ENCODE results near the gene ZCCHC17.
"Not testable (repeated sequence)": the region's sequence is repeated elsewhere in the genome, so short reads cannot be mapped to it uniquely, and the experiment has no call there.

ZCCHC17 gene

DNA sequence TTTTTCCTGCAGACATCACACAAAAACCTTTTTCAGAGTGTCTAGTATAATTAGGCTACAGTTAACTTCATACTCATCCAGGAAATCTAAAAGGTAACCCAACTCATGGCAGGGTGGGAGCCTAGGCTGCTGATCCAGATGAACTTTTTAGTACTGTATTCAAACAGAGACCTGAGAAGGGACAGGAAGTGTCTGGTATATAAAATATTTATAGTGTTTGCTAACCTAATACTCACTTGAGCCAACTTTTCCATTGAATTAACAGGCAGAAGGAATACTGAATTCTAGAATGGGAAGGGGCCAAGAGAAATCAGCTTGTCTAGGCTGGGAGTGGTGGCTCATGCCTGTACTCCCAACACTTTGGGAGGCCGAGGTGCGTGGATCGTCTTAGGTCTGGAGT is 34.9 kb upstream of the ZCCHC17 start:
- no peak overlapping the region for H3K9ac ChIP-seq (ENCODE audit: low read depth, low read length, poor library complexity, severe bottlenecking)
- TF ChIP-seq, protein P1, sequence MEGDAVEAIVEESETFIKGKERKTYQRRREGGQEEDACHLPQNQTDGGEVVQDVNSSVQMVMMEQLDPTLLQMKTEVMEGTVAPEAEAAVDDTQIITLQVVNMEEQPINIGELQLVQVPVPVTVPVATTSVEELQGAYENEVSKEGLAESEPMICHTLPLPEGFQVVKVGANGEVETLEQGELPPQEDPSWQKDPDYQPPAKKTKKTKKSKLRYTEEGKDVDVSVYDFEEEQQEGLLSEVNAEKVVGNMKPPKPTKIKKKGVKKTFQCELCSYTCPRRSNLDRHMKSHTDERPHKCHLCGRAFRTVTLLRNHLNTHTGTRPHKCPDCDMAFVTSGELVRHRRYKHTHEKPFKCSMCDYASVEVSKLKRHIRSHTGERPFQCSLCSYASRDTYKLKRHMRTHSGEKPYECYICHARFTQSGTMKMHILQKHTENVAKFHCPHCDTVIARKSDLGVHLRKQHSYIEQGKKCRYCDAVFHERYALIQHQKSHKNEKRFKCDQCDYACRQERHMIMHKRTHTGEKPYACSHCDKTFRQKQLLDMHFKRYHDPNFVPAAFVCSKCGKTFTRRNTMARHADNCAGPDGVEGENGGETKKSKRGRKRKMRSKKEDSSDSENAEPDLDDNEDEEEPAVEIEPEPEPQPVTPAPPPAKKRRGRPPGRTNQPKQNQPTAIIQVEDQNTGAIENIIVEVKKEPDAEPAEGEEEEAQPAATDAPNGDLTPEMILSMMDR (conservative IDR thresholded peaks at IDR 0.05; ENCODE audit: low read length) = no peak
- TF ChIP-seq EZH2phosphoT487 (IDR thresholded peaks at IDR 0.05; ENCODE audit: borderline replicate concordance) = no peak
- H2AFZ ChIP-seq (ENCODE audit: low read length) = no peak overlapping the region
- H3K27me3 ChIP-seq (ENCODE audit: insufficient read depth, low read length, poor library complexity, severe bottlenecking) = no peaks in the 10 kb centered on the region
- H3K9me2 ChIP-seq (replicated peaks; ENCODE audit: low read depth, low read length) = no peaks in the 10 kb centered on the region
- no peaks in the 10 kb centered on the region for H3F3A ChIP-seq (ENCODE audit: low read depth)
- H3K4me1 ChIP-seq (ENCODE audit: insufficient read depth, low read length, poor library complexity, severe bottlenecking) = no peaks in the 10 kb centered on the region
- no peak overlapping the region for H3K4me3 ChIP-seq (ENCODE audit: low read length, poor library complexity, severe bottlenecking)
- H3K4me2 ChIP-seq (ENCODE audit: low read depth, low read length, poor library complexity, severe bottlenecking) = no peak overlapping the region
- H3K79me2 ChIP-seq (ENCODE audit: insufficient read depth, low read length) = no peaks in the 10 kb centered on the region
- no peaks in the 10 kb centered on the region for H3K9me3 ChIP-seq (ENCODE audit: insufficient read depth, low read depth, low read length)
- H3K36me3 ChIP-seq (ENCODE audit: insufficient read depth, low read length) = peaks cover 81% of the 10 kb centered on the region; the same call in 1 of the 2 replicates
- no peaks in the 10 kb centered on the region for H4K20me1 ChIP-seq (ENCODE audit: insufficient read depth, low read length, poor library complexity, severe bottlenecking)

DNA sequence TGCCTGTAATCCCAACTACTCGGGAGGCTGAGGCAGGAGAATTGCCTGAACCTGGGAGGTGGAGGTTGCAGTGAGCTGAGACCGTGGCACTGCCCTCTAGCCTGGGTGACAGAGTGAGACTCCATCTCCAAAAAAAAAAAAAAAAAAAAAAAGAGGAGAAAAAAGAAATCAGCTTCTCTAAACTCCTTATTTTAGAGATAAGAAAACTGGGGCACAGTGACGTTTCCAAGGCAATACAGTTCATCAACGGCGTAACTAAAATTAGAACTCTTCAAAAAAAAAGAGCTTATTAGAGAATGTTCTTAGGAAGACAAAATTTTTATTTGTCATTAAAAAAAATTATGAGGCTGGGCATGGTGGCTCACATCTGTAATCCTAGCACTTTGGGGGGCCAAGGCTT is 34.4 kb upstream of the ZCCHC17 start:
- not testable (repeated sequence) for H3K4me2 ChIP-seq (ENCODE audit: low read depth, low read length, poor library complexity, severe bottlenecking); H3K4me3 ChIP-seq (ENCODE audit: low read length, poor library complexity, severe bottlenecking); H3K9me3 ChIP-seq (ENCODE audit: insufficient read depth, low read depth, low read length); H4K20me1 ChIP-seq (ENCODE audit: insufficient read depth, low read length, poor library complexity, severe bottlenecking); H2AFZ ChIP-seq (ENCODE audit: low read length); H3K4me1 ChIP-seq (ENCODE audit: insufficient read depth, low read length, poor library complexity, severe bottlenecking); H3K9me2 ChIP-seq (replicated peaks; ENCODE audit: low read depth, low read length); H3K27me3 ChIP-seq (ENCODE audit: insufficient read depth, low read length, poor library complexity, severe bottlenecking); H3K9ac ChIP-seq (ENCODE audit: low read depth, low read length, poor library complexity, severe bottlenecking); H3F3A ChIP-seq (ENCODE audit: low read depth); H3K79me2 ChIP-seq (ENCODE audit: insufficient read depth, low read length)
- peaks cover 81% of the 10 kb centered on the region; the same call in 1 of the 2 replicates for H3K36me3 ChIP-seq (ENCODE audit: insufficient read depth, low read length)

DNA sequence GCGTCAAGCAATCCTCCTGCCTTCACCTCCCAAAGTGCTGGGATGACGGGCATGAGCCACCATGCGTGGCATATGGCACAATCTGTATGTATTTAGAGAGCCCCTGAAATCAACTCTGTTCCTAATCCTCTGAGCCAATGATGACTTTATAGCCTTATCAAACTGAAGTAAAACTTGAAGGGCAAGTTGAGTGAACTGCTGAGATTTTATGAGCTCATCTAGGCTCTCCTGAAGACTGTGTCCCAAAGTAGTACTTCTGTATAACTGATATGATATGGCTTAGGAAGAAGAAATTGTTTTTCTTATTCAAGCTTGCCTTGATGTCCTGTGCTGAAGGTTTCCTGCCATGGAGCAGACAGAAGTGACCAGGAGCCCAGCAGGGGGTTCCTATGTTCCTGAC is 33.4 kb upstream of the ZCCHC17 start:
- H2AFZ ChIP-seq (ENCODE audit: low read length) = no peak overlapping the region
- no peak overlapping the region for H3K9ac ChIP-seq (ENCODE audit: low read depth, low read length, poor library complexity, severe bottlenecking)
- H3K9me2 ChIP-seq (replicated peaks; ENCODE audit: low read depth, low read length) = no peaks in the 10 kb centered on the region
- no peaks in the 10 kb centered on the region for H3K9me3 ChIP-seq (ENCODE audit: insufficient read depth, low read depth, low read length)
- no peaks in the 10 kb centered on the region for H3K79me2 ChIP-seq (ENCODE audit: insufficient read depth, low read length)
- no peak overlapping the region for H3K4me3 ChIP-seq (ENCODE audit: low read length, poor library complexity, severe bottlenecking)
- no peaks in the 10 kb centered on the region for H4K20me1 ChIP-seq (ENCODE audit: insufficient read depth, low read length, poor library complexity, severe bottlenecking)
- no peaks in the 10 kb centered on the region for H3K4me1 ChIP-seq (ENCODE audit: insufficient read depth, low read length, poor library complexity, severe bottlenecking)
- no peak overlapping the region for H3K4me2 ChIP-seq (ENCODE audit: low read depth, low read length, poor library complexity, severe bottlenecking)
- no peaks in the 10 kb centered on the region for H3F3A ChIP-seq (ENCODE audit: low read depth)
- H3K27me3 ChIP-seq (ENCODE audit: insufficient read depth, low read length, poor library complexity, severe bottlenecking) = no peaks in the 10 kb centered on the region
- TF ChIP-seq EZH2phosphoT487 (IDR thresholded peaks at IDR 0.05; ENCODE audit: borderline replicate concordance) = no peak
- TF ChIP-seq, protein P1 (conservative IDR thresholded peaks at IDR 0.05; ENCODE audit: low read length) = no peak
- H3K36me3 ChIP-seq (ENCODE audit: insufficient read depth, low read length) = peaks cover 81% of the 10 kb centered on the region; the same call in 1 of the 2 replicates

DNA sequence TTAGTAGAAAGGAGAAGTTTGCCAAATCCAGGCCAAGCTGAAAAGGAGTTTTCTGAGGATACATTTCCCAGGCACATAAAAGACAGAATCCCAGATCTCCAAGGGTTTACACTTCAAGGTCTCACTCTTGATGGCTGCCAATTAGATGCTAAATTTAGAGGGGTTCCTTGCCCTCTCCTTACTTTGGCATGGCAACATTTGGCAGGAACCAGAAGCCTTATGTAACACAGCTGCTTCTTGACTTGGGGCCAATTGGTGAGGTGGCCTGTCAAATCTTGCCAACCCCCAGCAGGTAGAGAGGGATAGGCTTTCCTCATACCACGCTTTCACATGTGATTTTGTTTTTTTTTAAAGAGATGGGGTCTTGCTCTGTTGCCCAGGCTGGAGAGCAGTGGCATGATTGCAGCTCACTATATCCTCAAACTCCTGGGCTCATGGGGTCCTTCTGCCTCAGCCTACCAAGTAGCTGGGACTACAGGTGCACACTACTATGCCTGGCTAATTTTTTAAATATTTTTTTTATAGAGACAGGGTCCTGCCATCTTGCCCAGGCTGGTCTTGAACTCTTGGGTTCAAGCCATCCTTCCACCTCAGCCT is 31.9 kb upstream of the ZCCHC17 start:
- no peaks in the 10 kb centered on the region for H3K79me2 ChIP-seq (ENCODE audit: insufficient read depth, low read length)
- H3K27me3 ChIP-seq (ENCODE audit: insufficient read depth, low read length, poor library complexity, severe bottlenecking) = no peaks in the 10 kb centered on the region
- no peaks in the 10 kb centered on the region for H3K4me1 ChIP-seq (ENCODE audit: insufficient read depth, low read length, poor library complexity, severe bottlenecking)
- H3F3A ChIP-seq (ENCODE audit: low read depth) = no peaks in the 10 kb centered on the region
- H3K36me3 ChIP-seq (ENCODE audit: insufficient read depth, low read length) = peaks cover 81% of the 10 kb centered on the region
- no peak overlapping the region for H3K4me3 ChIP-seq (ENCODE audit: low read length, poor library complexity, severe bottlenecking)
- H3K9me3 ChIP-seq (ENCODE audit: insufficient read depth, low read depth, low read length) = no peaks in the 10 kb centered on the region
- no peaks in the 10 kb centered on the region for H4K20me1 ChIP-seq (ENCODE audit: insufficient read depth, low read length, poor library complexity, severe bottlenecking)
- no peak overlapping the region for H3K4me2 ChIP-seq (ENCODE audit: low read depth, low read length, poor library complexity, severe bottlenecking)
- H2AFZ ChIP-seq (ENCODE audit: low read length) = no peak overlapping the region
- no peaks in the 10 kb centered on the region for H3K9me2 ChIP-seq (replicated peaks; ENCODE audit: low read depth, low read length)
- no peak overlapping the region for H3K9ac ChIP-seq (ENCODE audit: low read depth, low read length, poor library complexity, severe bottlenecking)
- TF ChIP-seq EZH2phosphoT487 (IDR thresholded peaks at IDR 0.05; ENCODE audit: borderline replicate concordance) = no peak
- TF ChIP-seq, protein P1 (conservative IDR thresholded peaks at IDR 0.05; ENCODE audit: low read length) = no peak

Data from Loucy (cell line).